Neural crest cell (in vitro differentiated cells): ENCODE results near the gene IL12RB2. TPM values are rescaled to one million over a fixed set of nuclear protein-coding genes. Genes with fewer than 3 reads are reported as not detected.

Source experiments
- DNase-seq: peaks from one replicate; pipeline ENCODE4 v3.0.0; 2021; ENCODE audit warnings: low read depth, mixed read lengths, low spot score
- H3K27ac Mint-ChIP-seq: one replicate; pipeline ENCODE4 v1.8.0; 2021; ENCODE audit warnings: mild to moderate bottlenecking, mixed read lengths; ENCODE audit not compliant: unreplicated experiment
- H3K27me3 Mint-ChIP-seq: 2 replicates; pipeline ENCODE4 v1.8.0; 2021; ENCODE audit warnings: low read depth, mild to moderate bottlenecking, mixed read lengths
- H3K36me3 Mint-ChIP-seq: 2 replicates; pipeline ENCODE4 v1.8.0; 2021; ENCODE audit warnings: low read depth, mild to moderate bottlenecking, mixed read lengths
- H3K4me1 Mint-ChIP-seq: 2 replicates; pipeline ENCODE4 v1.8.0; 2021; ENCODE audit warnings: mixed read lengths
- H3K4me3 Mint-ChIP-seq: one replicate; pipeline ENCODE4 v1.8.0; 2021; ENCODE audit warnings: mild to moderate bottlenecking, mixed read lengths
- H3K9me3 Mint-ChIP-seq: 2 replicates; pipeline ENCODE4 v1.8.0; 2021; ENCODE audit warnings: mixed read lengths
- CTCF ChIP-seq: fragments of 200-600 bp; sonication (generic); conservative IDR thresholded peaks from 2 replicates; pipeline ENCODE4 v1.5.0; 2021; ENCODE audit warnings: antibody characterized with exemption, mild to moderate bottlenecking
- total RNA-seq: library from RNA; stranded (reverse); gene quantifications from 2 replicates; pipeline ENCODE4 v1.2.1, GENCODE V29; 2021

The IL12RB2 gene
- total RNA-seq, 1 donor from 2014 or later: 0.19 TPM

GRCh38 chr1:67429528-67430357, 122.1 kb downstream of the IL12RB2 start:
- Mint-ChIP-seq H3K27me3 (peaks cover 2% of the 10 kb centered on the region), H3K36me3 (peaks cover 17% of the 10 kb centered on the region), H3K27ac (peak overlapping the region; percentile 93), H3K4me3 (peak overlapping the region; percentile 95), H3K9me3 (no peaks in the 10 kb centered on the region), H3K4me1 (peaks cover 43% of the 10 kb centered on the region)
- no peak for TF ChIP-seq CTCF
- DNase-seq: peak; percentile 10

- Mint-ChIP-seq H3K9me3 (no peaks in the 10 kb centered on the region), H3K4me1 (peaks cover 37% of the 10 kb centered on the region), H3K4me3 (peak within 1 kb of the TSS; percentile 95), H3K27ac (peak within 1 kb of the TSS; percentile 93), H3K27me3 (peaks cover 2% of the 10 kb centered on the region), H3K36me3 (peaks cover 11% of the 10 kb centered on the region)
- no peak for TF ChIP-seq CTCF
- DNase-seq: peak; percentile 86
These were observed 122.9 kb downstream of the IL12RB2 start, which contains the start of gene SERBP1 for GRCh38 chr1:67430358-67431155. SERBP1 (minus strand) TSS chr1:67430402; CDS start chr1:67430300, 102 bp downstream.

- Mint-ChIP-seq H3K9me3 (no peaks in the 10 kb centered on the region), H3K36me3 (peaks cover 9% of the 10 kb centered on the region), H3K4me1 (peaks cover 30% of the 10 kb centered on the region), H3K27me3 (peaks cover 2% of the 10 kb centered on the region), H3K4me3 (peak overlapping the region; percentile 95), H3K27ac (peak overlapping the region; percentile 93)
- no peak for DNase-seq
- TF ChIP-seq CTCF: no peak
These were observed 123.6 kb downstream of the IL12RB2 start for GRCh38 chr1:67431156-67431765.

GRCh38 chr1:67431869-67432578, 124.4 kb downstream of the IL12RB2 start:
- Mint-ChIP-seq H3K27ac (peak overlapping the region; percentile 68), H3K27me3 (peaks cover 2% of the 10 kb centered on the region), H3K9me3 (no peaks in the 10 kb centered on the region), H3K4me3 (peak overlapping the region; percentile 86), H3K36me3 (peaks cover 9% of the 10 kb centered on the region), H3K4me1 (peaks cover 25% of the 10 kb centered on the region)
- no peak for TF ChIP-seq CTCF
- no peak for DNase-seq

GRCh38 chr1:67432745-67433144, 125.1 kb downstream of the IL12RB2 start:
- Mint-ChIP-seq H3K36me3 (peaks cover 9% of the 10 kb centered on the region), H3K4me1 (peaks cover 17% of the 10 kb centered on the region), H3K9me3 (no peaks in the 10 kb centered on the region), H3K4me3 (no peak overlapping the region), H3K27me3 (peaks cover 2% of the 10 kb centered on the region), H3K27ac (no peak overlapping the region)
- no peak for DNase-seq
- no peak for TF ChIP-seq CTCF
